Thoracic aorta (tissue), 2 donors: ENCODE measurements around the gene ENAH. TPM values are rescaled to one million over a fixed set of nuclear protein-coding genes. Genes with fewer than 3 reads are reported as not detected.
"Not testable (repeated sequence)": the region's sequence is repeated elsewhere in the genome, so short reads cannot be mapped to it uniquely, and the experiment has no call there.

ENCODE experiments used
- ATAC-seq: fragments of 150-250 bp; one replicate; pipeline ENCODE4 v1.8.0; 2017; ENCODE audit warnings: low read depth; ENCODE audit not compliant: insufficient number of reproducible peaks, low FRiP score
- DNase-seq: peaks from one replicate; pipeline ENCODE4 v3.0.0-alpha.2; 2020; ENCODE audit warnings: low spot score
- H3K27ac ChIP-seq, 2 donors: fragments of 200-600 bp; sonication (generic); 1 replicate in 1 of 2; 2 replicates in 1 of 2; pipeline ENCODE4 v1.5.1; 2016; ENCODE audit warnings: mild to moderate bottlenecking in 2 of 2, moderate library complexity in 2 of 2
- H3K27me3 ChIP-seq: fragments of 200-600 bp; sonication (generic); replicated peaks from 2 replicates; pipeline ENCODE4 v1.6.0; 2016; ENCODE audit warnings: mild to moderate bottlenecking; ENCODE audit not compliant: insufficient read depth
- H3K36me3 ChIP-seq: fragments of 200-600 bp; sonication (generic); one replicate; pipeline ENCODE4 v1.5.1; 2016
- H3K4me1 ChIP-seq, 2 donors: fragments of 200-600 bp; sonication (generic); 1 replicate in 1 of 2; 2 replicates in 1 of 2; pipeline versions ENCODE4 v1.5.1 to v1.6.0; 2016; ENCODE audit warnings: low read depth in 2 of 2, mild to moderate bottlenecking in 1 of 2; ENCODE audit not compliant: control insufficient read depth in 1 of 2
- H3K4me3 ChIP-seq: fragments of 200-600 bp; sonication (generic); 2 replicates; pipeline ENCODE4 v1.5.1; 2016; ENCODE audit warnings: mild to moderate bottlenecking
- H3K9me3 ChIP-seq: fragments of 200-600 bp; sonication (generic); 2 replicates; pipeline ENCODE4 v1.5.1; 2016
- CTCF ChIP-seq: fragments of 200-600 bp; sonication (generic); IDR thresholded peaks from one replicate; pipeline ENCODE4 v1.5.1; 2019; ENCODE audit warnings: antibody characterized with exemption
- total RNA-seq, 2 donors: library from RNA; depleted of rRNA; stranded (reverse); fragments of >200 nt; gene quantifications; one replicate each; pipeline versions ENCODE4 v1.1.0 to v1.2.3, GENCODE V29; 2016

The ENAH gene
- total RNA-seq, 2 donors from 2014 or later, result 111 to 119 TPM

DNA sequence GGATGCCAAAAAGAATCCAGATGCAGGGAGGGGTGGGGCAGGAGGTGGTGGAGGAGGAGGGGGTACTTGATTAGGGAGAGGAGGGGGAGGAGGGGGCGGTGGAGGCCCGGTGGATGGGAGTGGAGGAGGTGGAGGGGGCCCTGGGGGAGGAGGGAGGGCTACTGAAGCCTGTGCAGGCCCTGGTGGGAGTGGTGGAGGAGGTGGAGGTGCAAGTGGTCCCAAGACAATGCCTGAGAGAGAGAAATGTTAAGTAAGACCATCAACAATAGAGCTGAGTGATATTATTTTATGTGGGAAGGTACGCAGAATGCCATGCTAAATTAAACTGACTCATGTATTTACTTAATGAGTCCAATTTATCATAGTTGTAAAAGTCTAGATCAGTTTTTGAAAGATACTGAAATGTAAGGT lies 138.2 kb downstream of the ENAH start:
- H3K27me3 ChIP-seq, result no peaks in the 10 kb centered on the region
- no peak for TF ChIP-seq CTCF
- no peak for DNase-seq
- H3K36me3 ChIP-seq, result peaks cover 10% of the 10 kb centered on the region
- H3K27ac ChIP-seq, result no peak overlapping the region
- no peaks in the 10 kb centered on the region for H3K9me3 ChIP-seq
- no peak for ATAC-seq
- H3K4me3 ChIP-seq, result no peak overlapping the region
- peaks cover 9 to 30% of the 10 kb centered on the region in 2 donors for H3K4me1 ChIP-seq

DNA sequence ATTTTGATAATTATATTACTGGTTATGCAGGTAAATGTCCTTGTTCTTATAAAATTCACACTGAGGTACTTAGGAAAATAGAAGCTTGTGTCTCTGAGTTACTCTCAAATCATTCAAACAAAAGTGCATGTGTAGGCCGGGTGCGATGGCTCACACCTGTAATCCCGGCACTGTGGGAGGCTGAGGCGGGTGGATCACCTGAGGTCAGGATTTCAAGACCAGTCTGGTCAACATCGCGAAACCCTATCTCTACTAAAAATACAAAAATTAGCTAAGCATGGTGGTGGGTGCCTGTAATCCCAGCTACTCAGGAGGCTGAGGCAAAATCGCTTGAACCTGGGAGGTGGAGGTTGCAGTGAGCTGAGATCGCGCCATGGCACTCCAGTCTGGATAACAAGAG lies 139.3 kb downstream of the ENAH start:
- H3K4me3 ChIP-seq, H3K27ac ChIP-seq, H3K9me3 ChIP-seq, H3K36me3 ChIP-seq, DNase-seq, ATAC-seq, H3K27me3 ChIP-seq: not testable (repeated sequence)
- H3K4me1 ChIP-seq, result peaks cover 16 to 36% of the 10 kb centered on the region in 2 donors

DNA sequence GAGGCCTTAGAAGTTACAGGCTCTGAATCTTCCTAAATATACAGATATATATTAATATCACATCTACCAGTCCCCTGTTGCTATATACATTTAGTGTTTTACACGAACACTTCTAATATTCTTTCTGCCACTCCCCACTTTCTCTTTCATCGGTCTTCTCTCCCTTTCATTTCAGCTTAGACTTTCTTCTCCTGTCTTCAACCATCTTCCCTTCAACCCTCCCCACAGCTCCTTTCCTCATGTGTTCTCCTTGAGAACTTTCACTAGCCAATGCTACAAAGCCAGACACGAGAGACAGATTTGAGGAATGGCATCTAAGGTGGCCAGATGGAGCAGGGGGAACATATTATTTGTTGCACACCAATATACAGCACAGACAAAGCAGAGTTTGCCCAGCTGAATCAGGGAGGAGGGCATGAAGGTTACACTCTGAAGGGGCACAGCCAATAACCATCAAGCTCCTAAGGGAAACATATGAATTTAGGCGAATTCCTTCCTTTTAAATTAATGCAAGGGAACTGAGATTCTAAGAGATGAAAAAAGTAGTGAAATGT lies 141.0 kb downstream of the ENAH start:
- Histone ChIP-seq H3K27ac (no peak overlapping the region), H3K27me3 (no peaks in the 10 kb centered on the region), H3K36me3 (peaks cover 4% of the 10 kb centered on the region), H3K4me1 (peaks cover 11 to 32% of the 10 kb centered on the region in 2 donors), H3K9me3 (no peaks in the 10 kb centered on the region), H3K4me3 (no peak overlapping the region)
- DNase-seq (no peak), ATAC-seq (no peak)
- no peak for TF ChIP-seq CTCF

DNA sequence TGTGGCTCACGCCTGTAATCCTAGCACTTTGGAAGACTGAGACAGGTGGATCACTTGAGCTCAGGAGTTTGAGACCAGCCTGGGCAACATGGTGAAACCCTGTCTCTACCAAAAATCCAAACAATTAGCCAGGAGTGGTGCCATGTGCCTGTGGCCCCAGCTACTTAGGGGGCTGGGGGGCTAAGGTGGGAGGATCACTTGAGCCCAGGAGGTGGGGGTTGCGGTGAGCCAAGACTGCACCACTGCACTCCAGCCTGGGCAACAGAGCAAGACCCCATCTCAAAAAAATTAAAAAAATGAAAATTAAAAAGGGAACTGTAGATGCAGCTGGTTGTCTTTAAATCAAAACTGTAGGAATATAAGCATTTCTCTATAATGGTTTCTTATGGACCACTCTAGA lies 142.2 kb downstream of the ENAH start:
- not testable (repeated sequence) for DNase-seq, ATAC-seq, H3K4me3 ChIP-seq, H3K27me3 ChIP-seq, H3K9me3 ChIP-seq, H3K36me3 ChIP-seq
- Histone ChIP-seq H3K27ac (peak overlapping the region in 1 of 2 donors; percentile 66), H3K4me1 (peaks cover 7 to 24% of the 10 kb centered on the region in 2 donors)

DNA sequence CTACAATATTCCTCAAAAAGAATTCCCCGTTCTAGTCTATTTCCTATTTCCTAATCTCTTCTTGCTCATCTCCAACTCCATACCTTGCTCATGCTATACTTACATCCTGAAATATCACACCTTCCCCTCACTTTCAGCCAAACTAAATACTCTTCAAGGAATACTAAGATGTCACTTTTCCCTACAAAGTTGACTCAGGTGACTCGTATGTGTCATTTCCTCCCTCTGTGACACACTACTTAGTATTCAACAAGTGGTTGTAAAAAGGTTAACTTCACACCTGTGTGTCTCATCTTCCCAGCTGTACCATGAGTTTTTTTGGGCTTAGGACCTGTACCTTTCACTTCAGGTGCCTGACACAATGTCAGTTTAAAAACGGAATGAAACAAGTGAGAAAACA lies 143.2 kb downstream of the ENAH start:
- ATAC-seq, result no peak

DNA sequence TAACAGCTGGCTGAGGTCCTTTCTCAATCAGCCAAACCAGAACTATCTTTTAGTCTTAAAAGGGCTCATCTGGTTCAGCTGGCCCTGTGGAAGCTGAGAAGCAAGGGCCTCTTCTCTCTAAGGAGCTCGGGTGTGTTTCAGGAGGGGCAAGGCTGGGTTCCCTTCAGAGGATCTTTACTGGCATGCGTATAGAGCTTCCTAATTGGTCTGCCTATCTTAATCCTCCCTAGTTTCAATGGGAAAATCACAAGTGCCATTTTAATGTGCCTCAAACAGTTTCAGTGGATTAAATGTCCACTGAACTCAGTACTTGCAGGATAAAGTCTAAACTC lies 143.6 kb downstream of the ENAH start:
- H3K27ac ChIP-seq, result peak overlapping the region; percentile 66 to 67
- ATAC-seq (no peak), DNase-seq (no peak)
- no peaks in the 10 kb centered on the region for H3K27me3 ChIP-seq
- no peaks in the 10 kb centered on the region for H3K9me3 ChIP-seq
- H3K36me3 ChIP-seq, result peaks cover 8% of the 10 kb centered on the region
- H3K4me3 ChIP-seq, result no peak overlapping the region
- no peak for TF ChIP-seq CTCF
- peaks cover 7 to 17% of the 10 kb centered on the region in 2 donors for H3K4me1 ChIP-seq

More for the DNA sequence above, 143.2 kb downstream of the ENAH start:
- H3K4me1 ChIP-seq, result peaks cover 7 to 17% of the 10 kb centered on the region in 2 donors
- TF ChIP-seq CTCF, result no peak
- H3K27ac ChIP-seq, result peak overlapping the region; percentile 66 to 67
- DNase-seq, result no peak
- H3K9me3 ChIP-seq, result no peaks in the 10 kb centered on the region
- no peak overlapping the region for H3K4me3 ChIP-seq
- H3K27me3 ChIP-seq, result no peaks in the 10 kb centered on the region
- H3K36me3 ChIP-seq, result peaks cover 8% of the 10 kb centered on the region
